HG03469 (cell line): ENCODE measurements around the gene MYORG.

Experiments used
- ATAC-seq: cut with Tn5 transposase; IDR thresholded peaks from one replicate; pipeline ENCODE4 v1.9.1; 2021; ENCODE audit warnings: mild to moderate bottlenecking, moderate library complexity, moderate number of reproducible peaks; ENCODE audit not compliant: unreplicated experiment

The MYORG gene

DNA sequence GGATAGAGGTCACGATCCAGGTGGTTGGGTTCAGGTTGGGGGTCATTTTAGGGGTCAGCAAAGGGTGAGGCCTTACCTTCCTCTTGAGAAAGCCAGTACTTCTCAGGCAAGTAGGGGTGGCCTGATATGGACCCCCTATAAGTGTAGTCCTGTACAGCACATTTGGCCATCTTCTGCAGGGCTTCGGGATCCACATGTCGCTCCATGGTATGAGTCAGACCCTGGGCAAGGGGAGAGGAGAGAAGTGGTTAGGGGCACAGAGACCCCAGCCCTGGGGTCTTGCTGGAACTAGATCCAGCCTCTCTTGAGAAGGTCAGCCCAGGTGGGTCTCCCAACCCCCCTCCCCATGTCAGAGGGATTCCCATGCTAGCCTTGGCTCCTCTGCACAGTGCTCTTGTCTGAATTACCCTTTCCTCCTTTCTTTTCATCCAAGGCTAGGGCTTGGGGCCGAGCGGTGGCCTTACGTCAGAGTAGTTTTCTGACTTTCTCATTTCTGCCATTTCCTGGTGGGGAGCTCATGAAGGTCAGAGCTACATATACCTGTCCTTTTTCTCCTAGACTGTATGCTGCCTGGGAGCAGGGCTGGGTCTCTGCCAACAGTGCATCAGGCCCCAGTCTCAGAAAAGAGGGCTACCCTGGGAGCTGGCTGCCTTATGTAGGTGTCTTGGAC is 9.0 kb upstream of the MYORG start:
- ATAC-seq, result no peak

DNA sequence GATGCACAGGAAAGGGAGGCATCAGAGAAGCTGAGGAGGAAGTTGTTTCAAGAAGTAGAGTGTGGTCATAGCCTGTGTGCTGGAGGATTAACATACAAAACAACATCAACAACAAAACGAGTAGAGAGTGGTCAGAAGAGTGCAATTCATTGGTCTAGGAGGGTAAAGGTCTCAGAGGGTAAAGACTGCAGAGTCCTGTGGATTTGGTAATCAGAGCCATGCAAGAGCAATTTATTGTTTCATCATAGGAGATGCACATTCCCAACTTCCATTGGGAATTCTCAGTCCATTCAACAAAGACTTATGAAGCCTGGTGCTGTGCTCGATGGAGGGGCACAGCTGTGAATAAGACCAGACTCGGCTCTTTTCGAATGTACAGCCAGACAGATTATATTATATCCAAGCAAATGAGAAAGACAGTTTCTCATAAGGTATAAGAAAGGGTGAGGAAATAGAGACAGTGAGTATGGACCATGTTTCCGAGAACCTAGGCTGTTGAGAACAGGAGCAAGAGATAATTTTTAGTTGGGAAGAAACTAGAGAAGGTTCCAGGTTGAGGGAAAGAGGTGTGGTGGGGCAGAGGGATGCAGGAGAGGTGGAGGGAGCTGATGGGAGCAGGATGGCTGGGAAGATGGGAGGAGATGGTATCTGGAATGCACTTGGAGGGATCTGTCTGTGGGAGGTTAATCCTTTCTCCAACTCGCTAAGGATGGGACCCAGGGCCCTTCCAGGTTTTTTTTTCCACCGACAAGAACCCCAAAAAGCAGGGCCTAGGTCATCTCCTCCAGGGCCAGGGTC is 7.9 kb upstream of the MYORG start:
- ATAC-seq, result no peak

DNA sequence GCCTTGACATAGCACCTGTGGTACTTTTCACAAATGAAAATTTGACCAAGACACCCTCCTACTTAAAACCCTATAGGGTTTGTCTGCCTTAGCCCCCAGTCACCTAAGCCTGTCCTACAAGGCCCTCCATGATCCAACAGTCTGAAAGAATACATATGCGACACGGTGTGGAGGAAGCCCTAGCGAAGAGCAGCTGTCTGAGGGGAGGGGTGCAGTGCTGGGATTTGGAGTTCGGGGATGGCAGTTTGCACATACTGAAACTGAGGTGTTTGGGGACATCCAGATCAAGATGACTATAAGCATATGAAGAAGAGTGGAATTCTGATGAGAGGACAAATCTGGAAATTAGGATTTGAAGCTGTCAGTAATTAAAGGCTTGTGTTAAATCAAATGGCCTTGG is 7.2 kb upstream of the MYORG start:
- no peak for ATAC-seq

DNA sequence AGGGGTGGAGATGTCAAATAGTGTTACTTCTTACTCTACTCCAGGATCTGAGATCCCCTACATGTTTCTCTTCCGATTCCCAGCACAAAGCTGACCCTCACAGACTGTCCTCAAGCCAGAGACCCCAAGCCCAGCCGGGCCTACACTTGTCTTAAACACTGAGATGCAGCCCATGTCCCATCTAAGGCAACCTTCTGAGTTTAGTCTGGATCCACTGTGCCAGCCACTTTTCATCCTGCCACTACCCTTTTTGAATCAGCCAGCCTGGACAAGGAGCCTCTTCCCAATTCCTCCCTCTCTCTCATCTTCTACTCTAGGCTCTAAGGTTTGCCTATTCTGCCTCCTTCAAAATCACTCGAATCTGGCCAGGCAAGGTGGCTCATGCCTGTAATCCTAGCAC is 6.2 kb upstream of the MYORG start:
- ATAC-seq, result no peak

DNA sequence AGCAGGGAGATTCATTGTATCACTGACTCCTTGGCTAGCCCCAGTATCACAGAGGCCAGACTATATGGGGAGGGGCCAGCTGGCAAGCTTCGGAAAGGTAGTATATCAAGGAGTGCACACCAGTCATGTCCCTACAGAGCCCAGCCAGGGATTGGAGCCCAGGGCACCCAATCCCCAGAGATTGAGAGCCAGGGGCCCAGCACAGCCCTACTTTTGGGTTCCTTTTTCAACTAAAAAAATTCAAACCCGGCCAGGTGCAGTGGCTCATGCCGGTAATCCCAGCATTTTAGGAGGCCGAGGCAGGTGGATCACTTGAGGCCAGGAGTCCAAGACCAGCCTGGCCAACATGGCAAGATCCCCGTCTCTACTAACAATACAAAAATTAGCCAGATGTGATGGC is 5.4 kb upstream of the MYORG start:
- ATAC-seq, result no peak

DNA sequence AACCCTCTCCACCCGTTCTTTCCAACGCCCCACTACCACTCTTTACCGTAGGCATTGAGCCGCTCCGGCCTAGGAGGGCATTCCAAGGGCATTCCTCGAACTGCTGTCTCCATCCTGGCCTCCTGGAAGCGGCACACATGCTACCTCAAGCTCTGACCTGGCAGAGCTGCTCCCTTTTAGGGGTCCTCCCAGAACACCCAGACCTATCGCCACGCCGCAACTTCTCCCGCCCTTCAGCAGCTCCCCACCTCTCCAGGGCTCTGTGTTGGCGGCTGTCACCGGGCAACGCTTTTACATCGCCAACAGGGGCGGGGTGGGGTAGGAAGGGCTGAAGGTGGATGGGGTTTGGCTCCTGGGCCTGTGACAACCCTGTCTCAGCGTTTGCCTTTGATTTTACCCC is 4.6 kb upstream of the MYORG start:
- no peak for ATAC-seq

DNA sequence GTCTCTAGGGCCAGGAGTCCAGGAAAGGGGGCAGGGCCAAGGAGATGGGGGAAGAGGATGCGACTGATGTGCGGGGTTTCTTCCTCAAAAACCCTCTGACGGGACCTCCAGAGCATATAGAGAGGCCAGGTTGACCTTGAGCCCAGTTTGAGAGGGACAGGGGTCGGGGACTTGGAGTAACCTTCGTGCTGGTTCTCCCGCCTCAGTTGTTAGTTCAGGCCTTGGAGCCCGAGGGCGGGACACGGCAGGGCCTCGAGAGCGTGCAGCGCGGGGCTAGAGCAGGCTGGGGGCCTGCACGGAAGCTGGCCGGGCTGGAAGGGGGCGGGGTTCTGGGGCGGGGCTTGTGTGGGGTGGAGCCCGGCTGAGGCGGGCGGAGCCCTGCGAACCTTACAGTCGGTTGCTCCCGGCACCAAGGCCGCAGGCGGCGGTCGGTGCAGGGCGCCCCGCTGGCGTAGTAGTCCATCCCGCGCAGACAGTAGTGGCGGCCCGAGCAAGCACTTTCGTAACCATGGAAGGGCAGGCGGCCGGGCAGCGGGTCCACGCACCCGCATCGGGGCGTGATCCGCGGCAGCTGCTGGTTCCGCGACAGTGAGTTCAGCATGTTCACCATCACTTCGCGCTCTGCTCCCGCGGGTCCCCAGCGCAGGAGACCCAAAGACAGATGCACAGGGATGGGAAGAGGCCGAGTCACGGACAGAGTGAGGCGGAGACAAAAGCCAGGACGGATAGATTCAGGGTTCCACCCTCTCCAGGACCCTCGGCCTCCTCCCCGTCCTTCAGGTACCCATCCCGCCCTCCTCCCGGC is 4.0 kb upstream of the MYORG start:
- no peak for ATAC-seq

DNA sequence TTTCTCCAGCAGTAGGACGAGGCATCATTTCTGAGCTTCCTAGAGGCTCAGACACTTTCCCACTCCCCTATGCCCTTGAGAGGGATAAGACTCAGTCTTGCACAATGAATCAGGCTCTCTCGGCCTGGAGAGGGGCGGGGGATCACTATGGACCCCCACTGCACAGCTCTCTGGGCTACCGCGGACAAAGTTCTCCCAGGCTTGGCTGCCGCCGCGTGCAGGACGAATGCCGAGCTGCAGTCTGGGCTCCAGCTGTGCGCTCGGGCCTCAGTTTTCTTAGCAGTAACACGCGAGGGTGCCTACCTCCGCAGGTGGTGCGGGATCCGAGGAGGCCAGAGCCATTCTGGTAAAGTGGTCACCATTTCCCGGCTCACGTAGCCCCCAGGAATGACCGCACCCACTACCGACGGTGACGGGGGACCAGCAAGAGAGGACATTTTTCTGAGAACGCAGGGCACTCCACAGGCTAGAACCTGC is 3.4 kb upstream of the MYORG start:
- ATAC-seq, result no peak

DNA sequence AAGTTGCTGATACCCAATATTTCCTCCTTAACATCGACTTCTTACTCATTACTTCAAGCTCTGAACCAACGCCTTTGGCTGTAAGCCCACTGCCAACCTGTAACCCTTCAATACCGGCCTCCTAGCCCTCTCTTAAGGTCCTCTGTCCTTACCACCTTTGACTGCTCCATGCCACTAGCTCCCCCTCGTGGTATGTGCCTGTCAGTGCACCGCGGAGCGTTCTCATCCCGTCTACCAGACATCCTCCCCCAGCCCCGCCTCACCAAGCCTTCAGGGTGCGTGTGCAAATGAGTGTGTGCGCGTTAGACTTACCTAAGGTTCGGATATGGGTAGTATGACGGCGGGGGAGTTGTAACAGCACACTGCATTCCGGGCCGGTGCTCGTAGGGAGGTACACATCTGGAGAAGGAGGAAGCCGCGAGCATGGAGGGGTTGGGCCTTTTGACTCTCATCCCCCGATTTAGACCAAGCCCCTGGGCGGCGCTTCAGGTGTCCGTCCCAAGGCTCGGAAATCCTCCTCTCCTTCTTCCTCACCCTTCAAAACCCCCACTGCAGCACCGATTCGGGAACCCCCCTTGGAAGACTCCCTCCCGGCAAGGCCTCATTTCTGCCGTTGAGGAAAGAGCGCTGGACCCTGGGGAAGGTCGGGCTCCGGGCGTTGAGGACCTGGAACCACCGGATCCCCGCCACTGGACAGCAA is 2.8 kb upstream of the MYORG start:
- no peak for ATAC-seq

DNA sequence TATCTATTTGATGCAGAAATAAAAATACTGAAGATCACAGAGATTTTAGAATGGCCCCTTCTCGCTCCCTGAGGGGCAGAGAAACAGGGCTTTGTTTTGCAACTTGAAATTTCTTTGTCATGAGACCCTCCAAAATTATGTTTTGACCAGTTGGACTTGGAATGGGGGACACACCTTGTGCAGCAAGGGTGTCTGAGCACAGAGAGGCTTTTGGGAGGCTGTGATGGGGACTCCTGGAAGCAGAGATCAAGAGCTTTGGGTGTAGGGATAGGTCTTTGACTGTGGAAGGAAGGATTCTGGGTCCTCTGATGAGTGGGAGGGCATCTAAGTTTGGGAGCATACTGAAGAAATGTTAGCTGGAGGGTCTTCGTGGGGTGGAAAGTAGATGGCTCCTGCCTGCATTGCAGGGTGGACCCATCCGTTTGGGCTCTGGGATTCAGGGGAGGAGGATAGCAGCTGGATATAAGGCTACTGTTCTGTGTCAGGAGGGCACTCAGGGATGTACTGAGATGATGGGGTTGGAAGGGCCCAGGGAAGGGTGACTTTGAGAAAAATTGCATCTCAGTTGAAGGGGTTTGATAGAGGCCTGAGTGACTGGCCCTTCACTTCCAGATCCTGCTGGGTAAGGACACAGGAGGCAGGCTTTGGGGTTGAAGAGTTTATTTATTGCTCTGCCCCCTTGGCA is 1.8 kb upstream of the MYORG start:
- ATAC-seq, result no peak

DNA sequence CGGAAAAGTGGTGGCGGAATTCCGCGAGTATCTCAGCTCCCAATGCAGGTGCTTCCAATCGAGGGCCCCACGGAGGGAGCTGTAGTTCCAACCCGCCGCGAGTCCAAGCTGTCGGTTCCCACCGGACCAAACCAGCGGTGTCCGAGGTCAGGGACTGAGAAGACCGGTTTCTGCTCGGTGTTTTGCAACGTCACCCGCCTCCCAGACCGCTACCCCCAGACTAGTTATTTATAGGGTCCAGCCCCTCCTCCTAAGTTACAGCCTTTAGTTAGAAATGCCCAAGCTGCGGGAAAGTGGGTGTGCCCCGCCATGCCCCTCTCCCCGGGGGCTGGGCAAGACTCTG is 677 bp upstream of the MYORG start:
- no peak for ATAC-seq

DNA sequence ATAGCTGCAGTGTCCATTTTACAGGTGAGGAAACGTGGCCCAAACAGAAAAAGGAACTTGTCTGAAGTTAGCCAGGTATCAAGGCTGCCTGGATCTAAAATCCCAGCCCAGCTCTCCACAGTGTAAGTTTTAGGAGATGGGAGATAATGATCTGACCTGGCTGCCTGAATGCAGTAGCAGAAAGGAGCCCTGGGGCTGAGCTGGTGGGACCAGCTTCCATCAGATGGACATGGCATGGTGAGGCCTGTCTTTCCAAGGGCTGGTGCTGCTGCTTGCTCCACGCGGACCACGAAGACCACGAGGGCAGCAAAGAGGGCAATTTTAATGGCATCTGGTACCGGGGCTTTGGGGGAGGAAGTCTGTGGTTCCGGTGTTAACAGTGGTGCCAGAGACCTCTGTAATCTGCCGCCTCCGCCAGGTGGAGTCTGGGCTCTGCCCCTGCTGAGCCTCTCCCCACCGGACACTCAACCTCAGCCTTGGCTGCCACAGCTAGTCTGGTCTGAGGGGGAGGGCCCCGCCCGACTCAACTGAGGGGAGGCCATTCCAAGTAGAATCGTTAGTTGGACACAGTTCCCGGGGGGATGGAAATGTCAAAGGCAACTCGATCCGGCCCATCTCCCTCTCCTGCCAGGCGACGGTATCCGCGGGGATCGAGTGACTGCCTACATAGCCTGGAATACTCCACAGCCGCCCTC is 650 bp downstream of the MYORG start:
- no peak for ATAC-seq

DNA sequence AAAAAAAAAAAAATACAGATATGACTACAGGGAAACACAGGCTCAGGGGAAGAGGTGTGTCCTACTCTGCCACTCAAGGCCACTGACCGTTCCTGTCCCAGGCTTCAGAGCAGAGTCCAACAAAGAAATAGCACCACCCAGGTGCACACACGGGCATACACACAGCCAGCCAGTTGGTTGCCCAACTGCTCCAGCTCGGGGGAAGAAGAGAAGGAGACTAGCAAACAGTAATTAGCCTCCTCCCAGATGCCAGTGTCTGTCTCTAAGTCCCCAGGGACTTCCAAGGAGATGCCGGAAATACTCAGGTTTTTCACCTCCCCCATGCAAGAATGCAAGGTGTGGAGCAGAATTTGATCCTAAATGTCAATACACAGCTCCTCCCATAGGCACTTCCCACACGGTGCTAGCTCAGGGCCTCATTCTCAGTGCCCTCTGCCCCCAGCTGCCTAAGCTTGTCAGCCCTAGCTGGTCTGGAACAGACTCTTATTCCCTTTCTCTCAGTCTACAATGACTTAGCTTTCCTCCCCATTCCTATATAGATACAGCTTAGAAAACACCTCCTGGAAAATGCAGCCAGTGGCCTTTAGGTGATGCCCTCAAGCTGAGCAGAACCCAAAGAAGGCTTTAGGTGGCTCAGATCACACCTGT is 1.7 kb downstream of the MYORG start:
- no peak for ATAC-seq

DNA sequence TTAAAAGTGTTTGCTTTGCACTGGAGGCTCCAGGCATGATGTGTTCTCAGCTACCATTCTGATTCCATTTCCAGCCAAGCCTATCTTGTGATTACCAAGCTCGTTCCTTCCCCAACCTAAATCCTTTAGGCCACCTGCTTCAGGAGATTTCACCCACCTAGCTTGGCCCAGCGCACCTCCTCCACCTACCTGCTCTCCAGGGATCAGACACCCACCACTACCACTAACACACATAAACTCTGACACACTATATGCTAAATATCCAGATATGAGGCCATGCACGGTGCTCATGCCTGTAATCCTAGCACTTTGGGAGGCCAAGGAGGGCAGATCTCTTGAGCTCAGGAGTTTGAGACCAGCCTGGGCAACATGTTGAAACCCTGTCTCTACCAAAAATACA is 2.4 kb downstream of the MYORG start:
- ATAC-seq, result no peak

DNA sequence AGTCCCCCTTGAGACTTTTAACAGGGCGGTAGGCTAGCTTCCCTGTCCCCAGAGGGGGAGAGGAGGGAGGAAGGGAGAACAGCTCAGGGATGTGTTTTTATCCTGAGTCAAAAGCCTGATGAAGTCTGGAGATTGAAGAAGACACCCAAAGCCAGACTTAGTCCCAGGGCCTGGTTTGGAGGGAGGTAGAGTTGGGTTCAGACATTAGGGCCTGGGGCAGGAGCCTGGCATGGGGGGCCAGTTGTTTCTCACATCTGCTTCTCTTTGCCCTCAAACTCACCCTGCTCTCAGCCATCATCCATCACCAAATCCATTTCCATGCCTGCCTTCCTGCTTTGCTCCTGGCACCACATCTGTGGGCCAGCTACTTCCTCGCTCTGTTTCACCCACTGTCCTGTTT is 2.9 kb downstream of the MYORG start:
- ATAC-seq, result no peak

DNA sequence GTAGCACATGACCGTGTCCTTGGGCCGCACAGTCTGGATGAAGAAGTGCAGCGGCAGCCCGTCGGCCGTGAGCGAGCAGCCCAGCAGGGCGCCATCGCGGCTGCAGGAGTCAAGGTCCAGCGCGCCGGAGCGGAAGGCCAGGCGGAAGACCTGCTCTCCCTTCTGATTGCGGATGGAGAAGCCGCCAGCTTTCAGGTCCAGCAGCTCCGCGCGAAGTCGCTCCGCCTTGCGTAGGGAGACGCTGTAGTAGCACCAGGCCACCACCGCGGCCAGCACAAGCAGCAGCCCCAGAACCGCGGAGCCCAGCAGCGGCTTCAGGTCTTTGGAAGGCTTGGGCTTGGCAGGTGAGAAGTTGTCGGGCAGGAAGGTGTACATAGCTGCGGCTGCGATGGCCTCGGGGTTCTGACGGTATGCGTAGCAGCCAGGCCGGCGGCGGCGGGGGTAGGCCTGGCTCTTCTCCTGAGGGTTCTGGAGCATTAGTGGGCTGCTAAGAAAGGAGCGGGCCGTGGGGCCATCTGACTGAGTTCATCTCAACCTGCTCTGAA is 4.2 kb downstream of the MYORG start:
- no peak for ATAC-seq

DNA sequence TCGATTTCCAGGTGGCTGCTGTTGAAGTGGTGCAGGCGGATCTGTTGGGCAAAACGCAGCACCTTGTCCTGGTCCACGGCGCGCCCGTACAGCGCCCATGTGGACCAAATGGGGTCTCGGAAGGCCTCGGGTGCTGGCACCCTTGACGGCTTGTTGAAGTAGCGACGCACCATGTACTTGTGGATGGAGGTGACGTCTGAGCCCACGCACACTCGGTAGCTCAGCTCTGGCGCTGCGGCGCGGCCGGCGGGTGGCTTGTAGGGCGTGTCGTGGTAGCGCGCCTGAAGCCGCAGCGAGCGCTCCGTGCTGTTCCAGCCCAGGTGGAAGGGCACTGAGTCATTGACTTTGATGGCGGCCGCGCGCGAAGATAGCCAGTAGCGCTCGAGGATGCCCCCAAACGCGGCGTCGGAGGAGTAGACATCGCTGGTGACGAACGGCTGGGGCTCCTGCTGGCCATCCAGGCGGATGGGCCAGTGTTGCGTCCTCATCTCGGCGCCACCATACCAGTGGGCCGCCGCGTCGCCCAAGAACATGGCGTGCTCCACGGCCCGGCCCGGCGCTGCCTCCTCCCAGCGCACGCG is 4.7 kb downstream of the MYORG start:
- ATAC-seq, result no peak

DNA sequence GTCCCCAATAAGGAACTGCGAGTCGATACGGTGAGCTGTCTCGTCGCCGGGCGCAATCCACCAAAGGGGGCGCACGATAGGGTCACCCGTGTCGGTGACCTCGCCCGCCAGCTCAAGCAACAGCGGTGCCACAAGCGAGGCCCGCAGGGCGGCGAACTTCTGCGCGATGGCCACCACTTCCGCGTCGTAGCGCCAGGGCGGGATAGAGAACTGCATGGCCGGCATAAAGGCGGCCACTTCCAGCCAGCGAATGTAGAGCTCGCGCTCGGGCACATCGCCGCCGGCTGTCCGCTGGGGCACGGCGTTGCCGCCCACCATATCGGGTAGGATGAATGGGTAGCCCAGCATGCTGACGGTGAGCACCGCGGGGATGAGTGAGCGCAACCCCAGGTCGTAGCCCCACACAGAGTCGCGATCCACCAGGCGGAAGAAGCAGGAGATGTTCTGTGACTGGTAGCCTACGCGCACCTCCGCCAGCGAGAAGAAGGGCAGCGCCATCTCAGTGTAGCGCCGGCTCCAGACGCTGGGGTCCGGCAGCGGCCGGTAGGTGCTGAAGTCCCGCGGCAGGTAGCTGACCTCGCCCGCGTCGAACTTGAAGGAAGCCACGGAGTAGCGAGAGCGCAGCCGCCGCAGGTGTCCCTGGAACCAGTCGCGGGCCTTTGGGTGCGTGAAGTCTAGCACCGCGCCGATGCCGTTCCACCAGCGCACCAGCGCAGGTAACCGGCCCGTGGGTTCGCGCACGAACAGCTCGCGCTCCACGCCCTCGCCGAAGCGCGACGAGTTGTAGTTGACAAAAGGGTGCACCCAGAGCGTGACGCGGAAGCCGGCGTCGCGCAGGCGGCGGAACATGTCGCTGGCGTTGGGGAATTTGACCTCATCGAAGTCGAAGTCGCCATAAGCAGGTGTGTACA is 5.5 kb downstream of the MYORG start:
- ATAC-seq, result no peak
